Ovary (tissue), 3 donors: ENCODE data around the gene OR5B21.

Experiments
- EP300 ChIP-seq: sonication (generic); formaldehyde crosslinking; IDR thresholded peaks from one replicate; pipeline ENCODE4 v1.6.1; 2017; ENCODE audit warnings: antibody characterized with exemption
- POLR2A ChIP-seq: fragments of 450-650 bp; IDR thresholded peaks from one replicate; pipeline ENCODE4 v1.6.1; 2017; ENCODE audit warnings: antibody characterized with exemption, mild to moderate bottlenecking, moderate library complexity
- TF ChIP-seq, protein P1 (sequence below), 3 donors: fragments of 450-650 bp in 2 of 3; fragments of 200-600 bp in 1 of 3; IDR thresholded peaks; one replicate each; pipeline versions ENCODE4 v1.5.1 to v1.8.0; 2016 to 2022; ENCODE audit warnings: antibody characterized with exemption in 3 of 3, mild to moderate bottlenecking in 1 of 3
- donor health status: DM: no; HTN: no; CAD: no.

DNA sequence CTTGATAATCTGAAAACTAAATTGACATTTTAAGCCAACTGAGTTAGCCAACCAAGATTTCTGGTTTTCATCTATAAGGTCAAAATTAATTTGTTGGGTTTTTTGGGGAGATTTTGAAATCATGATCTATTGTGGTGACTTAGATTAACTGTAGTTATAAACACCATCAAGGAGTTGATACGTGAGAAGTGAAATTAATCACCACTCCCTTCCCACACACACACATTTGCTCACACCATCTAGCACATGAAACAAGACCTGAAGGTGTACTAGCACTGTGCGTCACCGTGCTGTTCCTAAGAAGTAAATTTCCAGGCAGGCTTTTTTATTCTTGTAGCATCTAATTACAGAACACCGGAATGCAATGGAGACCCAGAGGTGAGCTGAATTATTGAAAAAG, 2.1 kb downstream of the OR5B21 start:
- TF ChIP-seq, protein P1, sequence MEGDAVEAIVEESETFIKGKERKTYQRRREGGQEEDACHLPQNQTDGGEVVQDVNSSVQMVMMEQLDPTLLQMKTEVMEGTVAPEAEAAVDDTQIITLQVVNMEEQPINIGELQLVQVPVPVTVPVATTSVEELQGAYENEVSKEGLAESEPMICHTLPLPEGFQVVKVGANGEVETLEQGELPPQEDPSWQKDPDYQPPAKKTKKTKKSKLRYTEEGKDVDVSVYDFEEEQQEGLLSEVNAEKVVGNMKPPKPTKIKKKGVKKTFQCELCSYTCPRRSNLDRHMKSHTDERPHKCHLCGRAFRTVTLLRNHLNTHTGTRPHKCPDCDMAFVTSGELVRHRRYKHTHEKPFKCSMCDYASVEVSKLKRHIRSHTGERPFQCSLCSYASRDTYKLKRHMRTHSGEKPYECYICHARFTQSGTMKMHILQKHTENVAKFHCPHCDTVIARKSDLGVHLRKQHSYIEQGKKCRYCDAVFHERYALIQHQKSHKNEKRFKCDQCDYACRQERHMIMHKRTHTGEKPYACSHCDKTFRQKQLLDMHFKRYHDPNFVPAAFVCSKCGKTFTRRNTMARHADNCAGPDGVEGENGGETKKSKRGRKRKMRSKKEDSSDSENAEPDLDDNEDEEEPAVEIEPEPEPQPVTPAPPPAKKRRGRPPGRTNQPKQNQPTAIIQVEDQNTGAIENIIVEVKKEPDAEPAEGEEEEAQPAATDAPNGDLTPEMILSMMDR (IDR thresholded peaks at IDR 0.05), result no peak
- TF ChIP-seq POLR2A, result no peak
- no peak for TF ChIP-seq EP300
